ENCODE data around the gene STXBP6. TPM values are rescaled to one million over a fixed set of nuclear protein-coding genes. Genes with fewer than 3 reads are reported as not detected.

The STXBP6 gene
- total RNA-seq, 1 experiment from 2014 or later, result 5.3 TPM

DNA sequence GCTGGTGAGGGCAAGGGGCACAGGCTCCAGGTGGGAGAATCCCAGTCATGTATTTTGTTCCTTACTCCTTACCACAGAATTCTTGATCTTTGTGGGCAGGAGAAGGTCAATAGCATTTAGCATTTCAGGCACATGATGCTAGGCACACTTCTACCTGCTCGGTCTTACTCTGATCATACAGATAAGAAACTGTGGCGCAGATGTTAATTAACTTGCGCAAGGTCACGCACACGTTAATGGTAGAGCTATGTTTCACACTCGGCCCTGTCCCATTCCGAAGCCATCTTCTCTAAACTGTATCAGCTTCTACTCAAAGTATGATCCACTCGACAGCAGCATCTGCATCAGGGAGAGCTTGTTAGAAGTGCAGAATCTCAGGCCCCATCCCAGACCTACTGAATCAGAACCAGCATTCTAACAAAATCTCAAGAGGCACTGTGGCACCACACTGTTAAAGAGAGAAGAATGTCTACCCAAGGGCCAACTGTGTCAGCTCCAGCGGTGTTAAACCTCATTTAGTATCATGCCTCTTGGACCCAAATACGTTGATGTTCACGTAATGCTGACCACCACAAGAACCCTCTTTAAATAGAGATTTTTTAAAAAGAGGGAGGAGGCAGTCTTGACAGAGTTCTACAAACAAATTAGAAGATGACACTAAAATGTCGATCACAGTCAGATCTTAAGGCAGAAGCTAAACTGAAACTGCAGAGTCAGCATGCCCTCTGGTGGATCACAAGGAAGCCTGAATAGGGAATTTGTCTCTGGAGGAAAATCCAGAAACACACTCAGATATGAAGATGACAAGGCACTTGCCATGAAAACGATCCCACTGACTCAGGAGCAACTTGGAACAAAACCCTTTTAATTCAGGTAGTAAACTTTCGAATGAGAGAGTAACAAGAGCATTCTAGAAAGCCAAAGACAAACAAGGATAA is 7.3 kb downstream of the STXBP6 start:
- POLR2A ChIA-PET (ENCODE audit: low non-redundant PET), result no interaction called here
- intact Hi-C loops (cut with micrococcal nuclease; ENCODE audit: unreplicated experiment), result loop anchor here (1.0 to 5.0 kb wide), 2 partner anchors 236 to 305 kb away; no protein-coding TSS in a partner anchor
- peak; percentile 68 for DNase-seq (ENCODE audit: low spot score)

DNA sequence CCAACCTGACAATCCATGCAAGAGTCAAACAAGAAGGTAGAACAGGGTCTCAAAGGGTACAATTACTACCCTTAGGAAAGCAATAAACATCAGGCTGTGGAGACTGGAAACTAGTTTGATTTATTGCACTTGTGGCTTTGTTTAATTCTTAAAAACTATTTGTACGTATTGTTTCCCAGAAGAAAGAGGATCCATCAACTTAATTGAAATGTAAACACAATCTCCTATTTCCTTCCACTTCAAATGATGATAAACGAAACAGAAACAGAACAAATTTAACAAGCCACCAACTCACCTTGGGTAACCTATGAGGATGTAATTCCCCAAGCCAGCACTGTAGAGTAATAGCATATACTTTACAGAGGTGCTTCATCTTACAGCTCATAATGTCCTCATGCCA is 8.0 kb downstream of the STXBP6 start:
- no peak overlapping the region for H3K27ac ChIP-seq (ENCODE audit: low read depth, low read length, poor library complexity, severe bottlenecking)
- H3K27me3 ChIP-seq (replicated peaks; ENCODE audit: insufficient read depth, low read depth, low read length, poor library complexity), result peaks cover 3% of the 10 kb centered on the region
- H3K4me1 ChIP-seq (ENCODE audit: insufficient read depth, low read length, poor library complexity, severe bottlenecking), result no peaks in the 10 kb centered on the region
- no peaks in the 10 kb centered on the region for H3K36me3 ChIP-seq (ENCODE audit: insufficient read depth, low read length, poor library complexity, severe bottlenecking)
- ChIA-PET POLR2A (ENCODE audit: low non-redundant PET) (no interaction called here), CTCF (interaction anchor here (1.4 kb wide), 1 partner anchor 236 kb away, joined by 10 read pairs; no protein-coding TSS in a partner anchor)
- no peak overlapping the region for H3K4me3 ChIP-seq (ENCODE audit: low read depth, low read length, poor library complexity, severe bottlenecking)
- TF ChIP-seq EZH2 (IDR thresholded peaks at IDR 0.05; ENCODE audit: borderline replicate concordance, low read depth, low read length, poor library complexity, severe bottlenecking), result no peak
- TF ChIP-seq, protein P1, sequence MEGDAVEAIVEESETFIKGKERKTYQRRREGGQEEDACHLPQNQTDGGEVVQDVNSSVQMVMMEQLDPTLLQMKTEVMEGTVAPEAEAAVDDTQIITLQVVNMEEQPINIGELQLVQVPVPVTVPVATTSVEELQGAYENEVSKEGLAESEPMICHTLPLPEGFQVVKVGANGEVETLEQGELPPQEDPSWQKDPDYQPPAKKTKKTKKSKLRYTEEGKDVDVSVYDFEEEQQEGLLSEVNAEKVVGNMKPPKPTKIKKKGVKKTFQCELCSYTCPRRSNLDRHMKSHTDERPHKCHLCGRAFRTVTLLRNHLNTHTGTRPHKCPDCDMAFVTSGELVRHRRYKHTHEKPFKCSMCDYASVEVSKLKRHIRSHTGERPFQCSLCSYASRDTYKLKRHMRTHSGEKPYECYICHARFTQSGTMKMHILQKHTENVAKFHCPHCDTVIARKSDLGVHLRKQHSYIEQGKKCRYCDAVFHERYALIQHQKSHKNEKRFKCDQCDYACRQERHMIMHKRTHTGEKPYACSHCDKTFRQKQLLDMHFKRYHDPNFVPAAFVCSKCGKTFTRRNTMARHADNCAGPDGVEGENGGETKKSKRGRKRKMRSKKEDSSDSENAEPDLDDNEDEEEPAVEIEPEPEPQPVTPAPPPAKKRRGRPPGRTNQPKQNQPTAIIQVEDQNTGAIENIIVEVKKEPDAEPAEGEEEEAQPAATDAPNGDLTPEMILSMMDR (conservative IDR thresholded peaks at IDR 0.05; ENCODE audit: low read depth, low read length), result no peak
- BruUV-seq (replicated peaks), result no TSS peak
- intact Hi-C loops (cut with micrococcal nuclease; ENCODE audit: unreplicated experiment), result loop anchor here (5.0 kb wide), 1 partner anchor 305 kb away; no protein-coding TSS in a partner anchor
- no peaks in the 10 kb centered on the region for H3K9me3 ChIP-seq (ENCODE audit: low read depth, low read length, poor library complexity, severe bottlenecking)
- DNase-seq (ENCODE audit: low spot score), result no peak

More for the DNA sequence above, 7.3 kb downstream of the STXBP6 start:
- Histone ChIP-seq H3K4me1 (ENCODE audit: insufficient read depth, low read length, poor library complexity, severe bottlenecking) (no peaks in the 10 kb centered on the region), H3K4me3 (ENCODE audit: low read depth, low read length, poor library complexity, severe bottlenecking) (no peak overlapping the region), H3K9me3 (ENCODE audit: low read depth, low read length, poor library complexity, severe bottlenecking) (no peaks in the 10 kb centered on the region), H3K36me3 (ENCODE audit: insufficient read depth, low read length, poor library complexity, severe bottlenecking) (no peaks in the 10 kb centered on the region), H3K27me3 (replicated peaks; ENCODE audit: insufficient read depth, low read depth, low read length, poor library complexity) (peaks cover 8% of the 10 kb centered on the region), H3K27ac (ENCODE audit: low read depth, low read length, poor library complexity, severe bottlenecking) (no peak overlapping the region)
- BruUV-seq (replicated peaks), result no TSS peak
- CTCF ChIA-PET, result interaction anchor here (0.6 to 1.4 kb wide), 2 partner anchors 23 to 236 kb away, joined by 4 to 10 read pairs; no protein-coding TSS in a partner anchor
- TF ChIP-seq EZH2 (IDR thresholded peaks at IDR 0.05; ENCODE audit: borderline replicate concordance, low read depth, low read length, poor library complexity, severe bottlenecking), result no peak
- TF ChIP-seq, protein P1 (conservative IDR thresholded peaks at IDR 0.05; ENCODE audit: low read depth, low read length), result peak; percentile 64

DNA sequence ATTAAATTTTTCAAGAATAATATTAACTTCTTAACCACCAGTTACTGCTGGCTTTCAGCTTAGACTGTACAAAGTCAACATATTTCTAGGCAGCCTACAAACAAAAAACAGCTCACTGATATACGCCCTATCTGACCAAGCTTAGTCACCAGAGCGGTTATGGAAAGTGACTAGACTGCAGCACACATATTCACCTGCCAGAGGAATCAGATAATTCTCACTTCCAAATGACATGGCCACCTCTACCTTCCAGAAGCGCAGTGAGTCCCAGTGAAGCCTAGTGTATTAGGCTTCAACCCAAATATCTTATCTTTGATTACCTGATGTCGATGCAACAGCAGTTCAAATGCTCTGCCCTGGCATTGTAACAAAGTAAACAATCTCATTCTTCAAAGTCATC is 8.5 kb downstream of the STXBP6 start:
- no peak overlapping the region for H3K4me3 ChIP-seq (ENCODE audit: low read depth, low read length, poor library complexity, severe bottlenecking)
- H3K27ac ChIP-seq (ENCODE audit: low read depth, low read length, poor library complexity, severe bottlenecking), result no peak overlapping the region
- no peaks in the 10 kb centered on the region for H3K27me3 ChIP-seq (replicated peaks; ENCODE audit: insufficient read depth, low read depth, low read length, poor library complexity)
- no peaks in the 10 kb centered on the region for H3K4me1 ChIP-seq (ENCODE audit: insufficient read depth, low read length, poor library complexity, severe bottlenecking)
- no peak for TF ChIP-seq EZH2 (IDR thresholded peaks at IDR 0.05; ENCODE audit: borderline replicate concordance, low read depth, low read length, poor library complexity, severe bottlenecking)
- TF ChIP-seq, protein P1 (conservative IDR thresholded peaks at IDR 0.05; ENCODE audit: low read depth, low read length), result no peak
- intact Hi-C loops (cut with micrococcal nuclease; ENCODE audit: unreplicated experiment), result loop anchor here (5.0 kb wide), 1 partner anchor 304 kb away; no protein-coding TSS in a partner anchor
- no peaks in the 10 kb centered on the region for H3K36me3 ChIP-seq (ENCODE audit: insufficient read depth, low read length, poor library complexity, severe bottlenecking)
- ChIA-PET CTCF (no interaction called here), POLR2A (ENCODE audit: low non-redundant PET) (no interaction called here)
- no TSS peak for BruUV-seq (replicated peaks)
- H3K9me3 ChIP-seq (ENCODE audit: low read depth, low read length, poor library complexity, severe bottlenecking), result no peaks in the 10 kb centered on the region
- no peak for DNase-seq (ENCODE audit: low spot score)
